ENCODE data around the gene PRH1. TPM values are rescaled to one million over a fixed set of nuclear protein-coding genes. Genes with fewer than 3 reads are reported as not detected.

Gene PRH1
- total and polyA plus RNA-seq, 8 donors = 10.6 to 17.2 (median 14.8) TPM

DNA sequence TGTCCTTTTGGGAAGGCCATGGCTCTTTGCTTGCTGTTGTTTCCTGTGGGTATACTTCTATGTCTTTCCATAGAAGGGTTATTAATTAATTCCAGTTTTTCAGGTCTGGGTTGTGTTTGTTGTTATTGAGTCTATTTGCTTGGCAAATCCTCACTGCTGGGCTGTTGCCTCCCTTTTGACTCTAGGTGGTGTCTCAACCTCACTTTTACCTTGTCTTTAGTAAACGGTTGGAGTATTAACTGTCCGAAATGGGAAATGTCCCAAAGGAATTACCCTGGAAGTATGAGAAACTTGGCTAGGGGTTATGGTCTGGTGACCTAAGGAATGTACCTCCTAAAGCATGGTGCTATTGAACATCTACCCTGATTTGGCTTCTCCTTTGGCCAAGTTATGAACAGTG, 16.7 kb downstream of the PRH1 start:
- Histone ChIP-seq H3K27me3 (no peaks in the 10 kb centered on the region), H3K27ac (no peak overlapping the region), H3K9me3 (peaks cover 0 to 15% of the 10 kb centered on the region in 2 donors), H3K4me1 (no peaks in the 10 kb centered on the region), H3K36me3 (no peaks in the 10 kb centered on the region), H3K4me3 (no peak overlapping the region)
- intact Hi-C loops (cut with DNase I) = no loop called here
- no peak for DNase-seq
- no peak for ATAC-seq
- TF ChIP-seq, protein P1, sequence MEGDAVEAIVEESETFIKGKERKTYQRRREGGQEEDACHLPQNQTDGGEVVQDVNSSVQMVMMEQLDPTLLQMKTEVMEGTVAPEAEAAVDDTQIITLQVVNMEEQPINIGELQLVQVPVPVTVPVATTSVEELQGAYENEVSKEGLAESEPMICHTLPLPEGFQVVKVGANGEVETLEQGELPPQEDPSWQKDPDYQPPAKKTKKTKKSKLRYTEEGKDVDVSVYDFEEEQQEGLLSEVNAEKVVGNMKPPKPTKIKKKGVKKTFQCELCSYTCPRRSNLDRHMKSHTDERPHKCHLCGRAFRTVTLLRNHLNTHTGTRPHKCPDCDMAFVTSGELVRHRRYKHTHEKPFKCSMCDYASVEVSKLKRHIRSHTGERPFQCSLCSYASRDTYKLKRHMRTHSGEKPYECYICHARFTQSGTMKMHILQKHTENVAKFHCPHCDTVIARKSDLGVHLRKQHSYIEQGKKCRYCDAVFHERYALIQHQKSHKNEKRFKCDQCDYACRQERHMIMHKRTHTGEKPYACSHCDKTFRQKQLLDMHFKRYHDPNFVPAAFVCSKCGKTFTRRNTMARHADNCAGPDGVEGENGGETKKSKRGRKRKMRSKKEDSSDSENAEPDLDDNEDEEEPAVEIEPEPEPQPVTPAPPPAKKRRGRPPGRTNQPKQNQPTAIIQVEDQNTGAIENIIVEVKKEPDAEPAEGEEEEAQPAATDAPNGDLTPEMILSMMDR (IDR thresholded peaks at IDR 0.05) = no peak

DNA sequence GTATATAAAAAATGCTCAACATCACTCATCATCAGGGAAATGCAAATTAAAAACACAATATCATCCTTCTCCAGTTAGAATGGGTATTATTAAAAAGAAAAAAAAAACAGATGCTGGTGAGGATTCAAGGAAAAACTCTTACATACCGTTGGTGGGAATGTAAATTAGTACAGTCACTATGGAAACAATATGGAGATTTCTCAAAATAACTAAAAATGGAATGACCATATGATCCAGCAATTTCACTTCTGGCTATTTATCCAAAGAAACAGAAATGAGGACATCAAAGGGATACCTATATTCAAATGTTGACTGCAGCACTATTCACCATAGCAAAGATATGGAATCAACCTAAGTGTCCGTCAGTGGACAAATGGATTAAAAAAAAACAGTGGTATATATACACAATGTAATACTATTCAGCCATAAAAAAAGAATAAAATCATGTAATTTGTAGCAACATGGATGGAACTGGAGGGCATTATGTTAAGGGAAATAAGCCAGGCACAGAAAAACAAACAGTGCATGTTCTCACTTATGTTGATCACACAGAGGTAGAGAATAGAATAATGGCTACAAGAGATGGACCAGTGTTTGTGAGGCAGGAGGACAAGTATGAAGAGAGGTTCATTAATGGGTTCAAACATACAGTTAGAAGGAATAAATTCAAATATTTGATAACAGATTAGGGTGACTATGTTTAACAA, 20.4 kb downstream of the PRH1 start:
- no peaks in the 10 kb centered on the region for H3K27me3 ChIP-seq
- intact Hi-C loops (cut with DNase I) = no loop called here
- no peak for DNase-seq

DNA sequence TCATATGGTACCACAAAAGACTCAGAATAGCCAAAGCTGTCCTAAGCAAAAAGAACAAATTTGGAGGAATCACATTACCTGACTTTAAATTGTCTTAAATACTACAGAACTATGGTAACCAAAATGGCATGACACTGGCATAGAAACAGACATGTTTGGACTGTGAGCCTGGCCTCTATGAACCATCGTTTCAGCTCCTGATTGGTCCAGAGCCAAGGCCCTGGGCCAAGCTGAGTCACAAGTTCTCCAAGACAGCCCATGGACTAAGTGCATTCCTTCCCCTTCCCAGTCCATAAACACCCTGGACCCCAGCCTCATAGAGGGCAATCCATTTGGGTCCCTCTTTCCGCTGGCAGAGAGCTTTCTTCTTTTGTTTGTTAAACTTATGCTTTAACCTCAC, 22.7 kb downstream of the PRH1 start:
- DNase-seq (no peak), ATAC-seq (no peak)
- H3K27ac ChIP-seq = no peak overlapping the region
- H3K4me3 ChIP-seq = no peak overlapping the region
- TF ChIP-seq, protein P1 (IDR thresholded peaks at IDR 0.05) = no peak
- H3K36me3 ChIP-seq = peaks cover 0 to 9% of the 10 kb centered on the region in 2 donors
- H3K4me1 ChIP-seq = no peaks in the 10 kb centered on the region
- no peaks in the 10 kb centered on the region for H3K27me3 ChIP-seq
- intact Hi-C loops (cut with DNase I) = no loop called here
- peaks cover 0 to 53% of the 10 kb centered on the region in 2 donors for H3K9me3 ChIP-seq

More for the DNA sequence above, 20.4 kb downstream of the PRH1 start:
- Histone ChIP-seq H3K27ac (no peak overlapping the region), H3K4me3 (no peak overlapping the region), H3K9me3 (peaks cover 0 to 35% of the 10 kb centered on the region in 2 donors), H3K4me1 (no peaks in the 10 kb centered on the region), H3K36me3 (peaks cover 0 to 1% of the 10 kb centered on the region in 2 donors)
- TF ChIP-seq, protein P1 (IDR thresholded peaks at IDR 0.05) = no peak
- ATAC-seq = no peak

DNA sequence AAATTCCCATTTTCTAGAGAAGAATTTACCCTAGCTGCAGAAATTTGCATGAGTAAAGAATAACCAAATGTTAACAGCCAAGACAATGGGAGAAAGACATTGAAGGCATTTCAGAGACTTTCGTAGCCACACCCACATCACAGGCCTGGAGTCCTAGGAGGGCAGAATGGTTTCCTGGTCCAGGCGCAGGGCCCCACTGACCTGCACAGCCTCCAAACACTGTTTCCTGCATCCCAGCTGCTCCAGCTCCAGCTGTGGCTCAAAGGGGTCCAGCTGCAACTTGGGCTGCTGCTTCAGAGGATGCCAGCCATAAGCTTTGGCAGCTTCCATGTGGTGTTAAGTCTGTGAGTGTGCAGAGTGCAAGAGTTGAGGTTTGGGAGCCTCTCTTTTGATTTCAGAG, 28.2 kb downstream of the PRH1 start:
- TF ChIP-seq, protein P1 (IDR thresholded peaks at IDR 0.05) = no peak
- intact Hi-C loops (cut with DNase I) = no loop called here
- H3K4me1 ChIP-seq = no peaks in the 10 kb centered on the region
- ATAC-seq = no peak
- no peak for DNase-seq
- peaks cover 0 to 37% of the 10 kb centered on the region in 2 donors for H3K9me3 ChIP-seq
- H3K27ac ChIP-seq = no peak overlapping the region
- H3K4me3 ChIP-seq = no peak overlapping the region
- peaks cover 0 to 18% of the 10 kb centered on the region in 2 donors for H3K36me3 ChIP-seq
- no peaks in the 10 kb centered on the region for H3K27me3 ChIP-seq

DNA sequence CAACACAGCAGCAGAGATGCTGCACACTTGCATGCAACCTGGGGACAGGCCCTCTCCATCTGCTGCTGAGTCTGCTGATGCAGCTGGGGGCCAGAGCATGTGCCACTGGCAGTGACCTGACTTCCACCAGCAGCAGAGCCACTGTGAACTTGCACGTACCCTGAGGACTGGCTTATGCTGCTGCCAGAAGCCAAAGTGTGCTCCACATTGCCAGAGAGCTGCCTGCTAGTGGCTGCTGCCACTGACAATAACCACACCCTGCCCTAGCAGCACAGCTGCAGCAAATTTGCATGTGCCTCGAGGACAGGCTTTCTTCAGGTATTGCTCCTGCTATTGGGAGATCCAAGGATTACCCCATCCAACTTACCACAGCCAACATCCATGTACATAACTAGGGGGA, 30.3 kb downstream of the PRH1 start:
- H3K4me3 ChIP-seq = no peak overlapping the region
- TF ChIP-seq, protein P1 (IDR thresholded peaks at IDR 0.05) = no peak
- no peak overlapping the region for H3K27ac ChIP-seq
- DNase-seq (peak in 1 of 4 donors; percentile 40), ATAC-seq (no peak)
- no peaks in the 10 kb centered on the region for H3K27me3 ChIP-seq
- peaks cover 0 to 28% of the 10 kb centered on the region in 2 donors for H3K9me3 ChIP-seq
- intact Hi-C loops (cut with DNase I) = no loop called here
- no peaks in the 10 kb centered on the region for H3K4me1 ChIP-seq
- H3K36me3 ChIP-seq = peaks cover 0 to 18% of the 10 kb centered on the region in 2 donors

Data from left lung (tissue), 10 donors.